GM19023 (cell line): ENCODE measurements around the gene KRT23.

Experiments used
- ATAC-seq: cut with Tn5 transposase; IDR thresholded peaks from one replicate; pipeline ENCODE4 v1.9.1; 2021; ENCODE audit warnings: mild to moderate bottlenecking, moderate library complexity; ENCODE audit not compliant: unreplicated experiment

The KRT23 gene, protein sequence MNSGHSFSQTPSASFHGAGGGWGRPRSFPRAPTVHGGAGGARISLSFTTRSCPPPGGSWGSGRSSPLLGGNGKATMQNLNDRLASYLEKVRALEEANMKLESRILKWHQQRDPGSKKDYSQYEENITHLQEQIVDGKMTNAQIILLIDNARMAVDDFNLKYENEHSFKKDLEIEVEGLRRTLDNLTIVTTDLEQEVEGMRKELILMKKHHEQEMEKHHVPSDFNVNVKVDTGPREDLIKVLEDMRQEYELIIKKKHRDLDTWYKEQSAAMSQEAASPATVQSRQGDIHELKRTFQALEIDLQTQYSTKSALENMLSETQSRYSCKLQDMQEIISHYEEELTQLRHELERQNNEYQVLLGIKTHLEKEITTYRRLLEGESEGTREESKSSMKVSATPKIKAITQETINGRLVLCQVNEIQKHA

DNA sequence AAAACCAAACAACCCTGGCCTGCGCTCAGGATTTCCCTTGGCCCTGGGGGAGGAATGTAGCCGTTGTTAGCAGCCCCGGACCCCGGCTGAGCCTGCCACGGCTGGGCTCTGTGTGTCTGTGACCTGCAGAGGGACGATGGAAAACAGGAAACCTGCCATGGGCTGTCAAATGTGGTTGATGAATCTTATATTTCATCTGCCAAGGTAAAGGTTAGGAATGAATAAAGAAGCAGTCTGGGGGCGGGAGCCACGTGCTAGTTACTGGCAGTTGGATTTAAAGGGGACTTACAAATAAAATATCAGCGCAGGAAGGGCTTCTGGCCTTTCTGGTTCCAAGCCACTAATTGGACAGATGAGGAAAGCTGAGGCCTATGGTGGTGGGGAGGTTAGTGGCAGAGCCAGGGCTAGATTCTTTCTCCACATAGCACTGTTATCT is at the start of gene KRT23:
TSS of gene KRT23 (minus strand) at position 263 of the 436 bp plus-strand sequence. CDS start 1,043 bp downstream, outside the sequence.
- ATAC-seq, result no peak

DNA sequence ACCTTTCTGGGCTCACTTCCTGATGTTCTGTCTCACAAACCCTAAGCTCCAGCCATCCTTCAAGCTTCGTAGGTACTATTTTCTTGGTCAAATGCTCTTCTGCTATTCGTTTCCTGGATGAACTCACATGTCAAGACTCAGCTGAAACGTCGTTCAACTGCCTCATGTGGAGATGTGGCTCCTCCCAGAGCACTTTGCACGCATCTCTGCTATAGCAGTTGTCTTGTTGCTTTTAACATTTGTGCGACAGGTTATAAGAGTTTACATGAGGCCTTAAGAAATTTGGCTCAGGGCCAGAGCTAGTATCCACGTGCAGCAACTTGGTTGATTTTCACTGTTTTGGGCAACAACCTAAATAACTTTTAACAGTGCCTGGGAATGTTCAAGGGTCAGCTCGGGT is 49.5 kb upstream of the KRT23 start:
- ATAC-seq, result no peak

DNA sequence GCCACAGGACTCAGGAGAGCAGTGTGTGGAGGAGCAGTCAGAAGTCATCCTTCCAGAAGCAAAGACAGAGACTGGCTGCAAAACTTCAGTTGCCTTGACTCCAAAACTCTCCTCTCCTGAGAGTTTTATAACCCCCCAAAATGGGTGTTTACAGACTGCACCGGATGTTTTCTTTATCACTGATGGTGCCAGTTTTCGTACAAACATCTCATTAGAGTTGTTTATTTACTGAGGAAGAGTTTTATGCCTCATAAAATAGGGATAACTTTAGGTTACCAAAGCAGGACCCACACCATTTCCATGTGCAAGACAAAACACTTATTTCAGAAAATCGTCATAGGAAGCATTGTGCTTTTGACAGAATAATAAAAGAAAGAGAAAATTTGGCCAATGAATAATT is 46.8 kb upstream of the KRT23 start, which contains the start of gene KRT40:
TSS of gene KRT40 (minus strand) at position 101 of the 400 bp plus-strand sequence. CDS start at position 48, 53 bp downstream.
- ATAC-seq, result no peak

DNA sequence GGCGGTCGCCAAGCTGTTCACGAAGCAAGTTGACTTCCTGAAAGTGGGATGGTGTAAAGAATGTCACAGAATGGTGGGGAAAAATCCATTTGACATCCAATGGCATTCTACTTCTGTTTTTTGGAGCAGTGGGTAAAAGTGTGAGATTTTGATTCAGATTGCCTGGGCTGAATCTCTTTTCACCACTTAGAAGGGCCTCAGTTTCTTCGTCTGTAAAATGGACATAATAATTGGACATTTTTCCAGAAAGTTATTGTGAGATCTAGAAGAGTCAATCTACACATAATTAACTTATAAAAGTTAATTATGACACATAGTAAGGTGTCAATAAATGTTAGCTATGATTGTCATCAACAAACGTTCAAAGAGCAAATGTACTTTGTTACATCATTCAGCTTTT is 43.7 kb upstream of the KRT23 start:
- ATAC-seq, result no peak

DNA sequence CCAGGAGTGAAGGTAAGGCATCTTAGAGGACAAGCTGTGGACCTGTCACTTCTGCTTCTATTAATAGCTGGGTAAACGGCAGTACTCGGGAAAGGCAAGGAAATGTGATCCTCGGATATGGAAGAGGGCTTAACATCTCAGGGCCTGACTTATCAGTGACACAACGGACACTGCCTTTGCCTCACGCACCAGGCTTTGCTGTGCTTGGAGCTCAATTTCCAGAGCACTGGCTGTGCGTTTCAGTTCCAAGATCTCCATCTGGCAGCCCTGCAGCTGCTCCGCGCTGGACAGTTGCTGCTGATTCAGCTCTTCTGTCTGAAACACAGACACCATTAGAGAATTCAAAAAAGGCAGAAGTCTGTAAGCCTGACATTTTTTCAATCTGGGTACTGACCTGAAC is 43.1 kb upstream of the KRT23 start:
- no peak for ATAC-seq

DNA sequence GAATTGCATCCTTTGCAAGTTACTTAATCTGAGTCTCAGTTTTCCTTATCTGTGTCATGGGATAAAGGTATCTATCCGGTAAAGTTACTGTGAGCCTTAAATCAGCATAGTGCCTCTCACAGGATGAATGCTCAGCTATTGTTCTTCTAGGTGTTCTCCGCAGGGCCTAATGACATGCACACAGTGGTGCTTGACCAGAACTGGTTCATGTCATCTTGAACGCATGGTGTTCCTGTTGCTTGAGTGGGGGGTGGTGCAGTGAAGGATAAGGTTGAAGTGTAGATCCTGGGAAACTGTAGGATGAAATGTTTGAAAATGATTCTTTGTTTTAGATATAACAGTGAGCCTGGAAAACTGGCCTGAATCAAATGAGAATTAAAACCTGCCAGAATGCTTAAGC is 42.7 kb upstream of the KRT23 start:
- ATAC-seq, result no peak

DNA sequence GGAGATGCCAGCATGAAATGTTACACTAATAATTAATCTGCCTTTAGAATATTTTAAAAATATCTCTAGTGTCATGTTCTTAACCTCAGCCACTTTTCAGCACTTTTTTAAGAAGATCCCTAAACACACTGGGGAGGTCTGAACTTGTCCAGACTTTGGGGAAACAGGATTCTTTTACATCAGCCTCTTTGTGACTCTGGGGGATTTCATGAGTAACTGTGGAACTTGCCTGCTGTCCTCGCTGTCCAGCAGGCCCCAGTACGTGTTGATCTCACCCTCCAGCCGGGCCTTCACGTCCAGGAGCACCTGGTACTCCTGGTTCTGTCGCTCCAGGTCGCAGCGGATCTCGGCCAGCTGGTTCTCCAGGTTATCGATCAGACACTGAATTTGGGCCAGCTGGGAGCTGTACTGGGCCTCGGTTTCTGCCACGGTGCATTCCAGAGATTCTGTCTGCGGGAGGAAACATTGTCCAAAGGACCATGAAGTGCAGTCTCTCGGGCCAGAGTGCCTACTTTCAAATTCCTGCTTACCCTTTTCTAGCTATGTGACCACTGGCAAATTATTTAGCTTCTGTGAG is 41.2 kb upstream of the KRT23 start:
- ATAC-seq, result no peak

DNA sequence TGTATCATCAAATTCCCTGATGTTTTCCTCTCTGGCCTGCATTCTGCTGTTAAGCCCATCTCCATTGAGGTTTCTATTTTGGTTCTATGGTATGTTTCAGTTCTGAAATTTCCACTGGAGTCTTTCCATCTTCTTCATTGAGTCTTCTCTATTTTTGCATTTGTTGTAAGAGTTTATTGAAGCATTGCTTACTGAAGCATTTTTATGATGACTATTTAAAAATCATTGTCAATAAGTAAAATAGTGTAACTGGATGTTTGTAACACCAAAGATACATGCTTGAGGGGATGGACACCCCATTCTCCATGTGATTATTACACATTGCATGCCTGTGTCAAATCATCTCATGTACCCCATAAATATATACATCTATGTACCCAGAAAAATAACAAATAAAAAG is 38.1 kb upstream of the KRT23 start:
- no peak for ATAC-seq

DNA sequence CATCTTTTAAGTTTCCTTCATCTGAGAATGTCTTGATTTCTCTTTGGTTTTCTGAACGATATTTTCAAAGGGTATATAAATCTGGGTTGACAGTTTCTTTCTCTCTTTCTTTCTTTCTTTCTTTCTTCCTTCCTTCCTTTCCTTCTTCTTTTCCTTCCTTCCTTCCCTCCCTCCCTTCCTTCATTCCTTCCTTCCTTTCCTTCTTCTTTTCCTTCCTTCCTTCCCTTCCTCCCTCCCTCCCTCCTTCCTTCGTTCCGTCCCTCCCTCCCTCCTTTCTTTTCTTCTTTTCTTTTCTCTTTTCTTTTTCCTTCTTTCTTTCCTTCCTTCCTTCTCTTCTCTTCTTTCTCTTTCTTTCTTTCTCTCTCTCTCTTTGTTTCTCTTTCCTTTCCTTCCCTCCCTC is 36.9 kb upstream of the KRT23 start:
- no peak for ATAC-seq

DNA sequence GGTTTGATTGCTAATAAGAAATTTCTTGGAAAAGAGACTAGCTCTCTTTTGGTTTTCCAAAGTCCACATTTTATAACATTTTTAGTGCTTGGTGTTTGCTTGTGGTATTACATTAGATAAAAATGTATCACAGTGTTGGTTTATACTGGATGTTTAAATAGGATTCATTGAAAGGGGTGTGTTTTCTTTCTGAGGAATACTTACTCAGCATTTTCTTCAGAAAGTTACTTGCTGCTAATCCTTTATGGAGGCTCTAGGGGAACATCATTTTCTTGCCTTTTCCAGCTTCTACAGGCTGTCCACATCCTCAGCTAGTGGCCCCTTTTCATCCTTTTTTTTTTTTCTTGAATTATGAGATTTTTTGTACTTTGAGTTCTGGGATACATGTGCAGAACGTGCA is 30.1 kb upstream of the KRT23 start:
- no peak for ATAC-seq

DNA sequence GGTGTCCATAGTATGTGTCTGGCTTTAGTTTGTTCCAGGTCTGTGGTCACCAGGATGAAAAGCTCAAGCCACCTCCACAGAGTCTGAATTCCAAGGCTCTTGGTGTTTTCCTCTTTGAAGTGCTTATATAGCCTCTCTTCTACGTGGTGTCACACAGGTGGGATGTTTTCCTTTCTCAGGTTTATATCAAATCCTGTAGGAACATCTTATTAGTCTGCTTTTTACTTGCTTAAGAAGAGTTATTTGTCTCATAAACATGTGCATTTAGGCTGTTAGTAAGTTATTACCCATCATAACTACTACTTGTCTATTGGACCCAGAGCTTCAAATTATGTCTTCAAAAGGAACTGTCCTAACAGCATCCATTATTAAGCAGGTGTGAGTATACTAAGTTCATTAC is 29.4 kb upstream of the KRT23 start, which contains the start of gene KRT39:
TSS of gene KRT39 (minus strand) at position 101 of the 400 bp plus-strand sequence. CDS start at position 9, 92 bp downstream.
- ATAC-seq, result no peak

DNA sequence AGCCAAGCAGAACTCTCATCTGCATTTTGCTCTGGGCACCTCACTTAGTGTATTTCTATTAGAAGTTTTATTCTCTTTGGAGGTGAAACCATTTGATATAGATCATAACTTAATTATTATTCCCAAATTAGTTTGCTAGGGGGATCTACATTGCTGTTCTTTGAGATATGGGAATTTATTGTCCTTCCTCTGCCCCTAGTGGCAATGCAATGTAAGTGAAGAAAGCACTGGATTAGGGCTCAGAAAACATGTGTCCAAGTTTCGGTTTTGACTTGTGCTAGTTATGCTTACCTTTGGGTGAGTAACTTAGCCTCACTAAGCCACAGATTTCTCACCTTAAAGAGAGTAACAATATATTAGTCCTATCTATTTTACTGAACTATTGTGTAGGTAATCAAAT is 26.4 kb upstream of the KRT23 start:
- no peak for ATAC-seq

DNA sequence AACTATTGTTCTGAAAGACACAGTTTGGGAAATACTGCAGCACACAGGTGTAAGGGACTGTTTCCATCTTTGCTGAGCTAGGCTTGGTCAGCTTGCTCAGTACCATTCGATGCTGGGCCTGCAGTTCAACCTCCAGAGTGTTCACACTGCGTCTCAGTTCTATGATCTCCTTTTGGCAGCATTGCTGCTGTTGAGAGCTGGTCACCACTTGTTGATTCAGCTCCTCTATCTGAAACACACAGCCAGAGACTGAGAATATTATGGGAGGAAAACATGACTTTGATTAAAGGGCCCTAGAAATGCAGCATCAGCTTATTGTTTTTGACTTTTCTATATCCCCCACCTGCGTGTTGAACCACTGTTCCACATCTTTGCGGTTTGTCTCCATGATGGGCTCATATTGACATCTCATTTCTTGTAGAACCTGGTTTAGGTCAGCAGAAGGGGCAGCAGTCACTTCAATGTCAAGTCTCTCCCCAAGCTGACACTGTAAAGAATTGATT is 24.7 kb upstream of the KRT23 start:
- no peak for ATAC-seq

DNA sequence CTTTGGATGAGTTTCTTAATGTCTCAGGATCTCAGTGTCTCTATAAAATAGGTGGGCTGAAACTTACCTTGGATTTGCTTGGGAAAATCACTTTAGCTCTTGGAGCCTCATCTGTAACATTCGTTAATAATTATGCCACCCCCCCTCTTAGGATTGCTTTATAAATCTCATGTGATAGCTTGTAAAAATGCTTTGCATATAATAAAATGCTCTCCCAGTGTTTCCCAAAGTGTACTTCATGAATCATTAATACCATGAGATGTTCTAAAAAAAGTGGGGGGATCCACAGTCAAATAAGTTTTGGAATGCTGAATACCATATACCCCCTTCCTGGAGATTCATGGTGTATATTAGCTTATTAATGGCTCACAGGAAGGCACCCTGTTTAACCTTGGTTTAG is 24.1 kb upstream of the KRT23 start:
- ATAC-seq, result no peak

DNA sequence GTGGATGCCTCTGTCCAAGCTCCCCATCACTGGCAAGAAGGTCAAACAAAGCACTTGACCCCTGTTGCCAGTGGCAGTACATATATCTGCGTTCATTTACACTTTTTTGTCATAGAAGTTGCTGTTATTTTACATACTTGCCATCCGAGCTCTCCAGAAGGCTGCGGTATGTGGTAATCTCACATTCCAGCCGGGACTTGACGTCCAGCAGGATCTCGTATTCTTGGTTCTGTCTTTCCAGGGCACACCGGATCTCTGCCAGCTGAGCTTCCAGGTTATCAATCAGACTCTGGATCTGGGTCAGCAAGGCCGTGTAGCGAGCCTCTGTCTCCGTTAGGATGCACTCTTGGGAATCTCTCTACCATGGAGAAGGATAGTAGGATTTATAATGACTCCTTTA is 22.7 kb upstream of the KRT23 start:
- ATAC-seq, result no peak

DNA sequence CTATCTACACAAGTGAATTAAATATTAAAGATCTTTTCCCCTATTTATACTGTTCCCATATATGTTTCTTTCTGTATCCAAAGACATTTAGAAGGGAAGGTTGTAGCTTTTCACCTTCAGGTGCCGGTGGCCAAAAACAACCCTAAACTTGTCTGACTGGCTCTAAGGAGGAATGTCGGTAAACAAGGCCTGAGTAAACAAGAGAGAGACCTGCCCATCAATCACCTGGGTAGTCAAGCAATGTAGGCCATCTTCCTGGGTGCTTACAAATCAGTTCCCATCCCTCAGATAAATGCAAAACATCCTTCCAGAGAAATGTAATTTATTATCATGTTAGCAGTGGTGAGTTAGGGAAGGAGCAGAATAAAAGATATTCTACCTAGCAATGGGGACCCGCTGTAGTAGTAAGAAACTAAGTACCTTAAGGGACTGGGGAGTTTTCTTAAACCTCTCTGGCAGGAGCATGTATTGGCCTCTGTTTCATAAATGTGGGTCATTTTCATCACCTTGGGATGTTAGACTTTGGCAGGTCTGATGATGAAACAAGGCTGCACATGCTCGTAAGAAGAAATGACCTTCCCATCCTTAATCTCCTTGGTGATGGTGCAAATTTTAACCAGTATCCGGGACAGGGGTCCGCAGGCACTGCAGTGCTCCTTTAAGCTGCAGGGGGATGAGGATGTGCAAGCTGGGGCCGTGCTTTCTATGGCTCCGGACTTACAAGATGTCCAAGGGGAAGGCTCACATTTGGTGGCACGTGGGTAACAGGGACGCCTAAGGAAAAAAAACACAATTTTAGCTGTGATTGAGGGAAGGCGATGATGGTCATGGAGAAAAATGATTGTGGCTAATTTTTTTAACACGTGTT is 20.9 kb upstream of the KRT23 start:
- ATAC-seq, result no peak

DNA sequence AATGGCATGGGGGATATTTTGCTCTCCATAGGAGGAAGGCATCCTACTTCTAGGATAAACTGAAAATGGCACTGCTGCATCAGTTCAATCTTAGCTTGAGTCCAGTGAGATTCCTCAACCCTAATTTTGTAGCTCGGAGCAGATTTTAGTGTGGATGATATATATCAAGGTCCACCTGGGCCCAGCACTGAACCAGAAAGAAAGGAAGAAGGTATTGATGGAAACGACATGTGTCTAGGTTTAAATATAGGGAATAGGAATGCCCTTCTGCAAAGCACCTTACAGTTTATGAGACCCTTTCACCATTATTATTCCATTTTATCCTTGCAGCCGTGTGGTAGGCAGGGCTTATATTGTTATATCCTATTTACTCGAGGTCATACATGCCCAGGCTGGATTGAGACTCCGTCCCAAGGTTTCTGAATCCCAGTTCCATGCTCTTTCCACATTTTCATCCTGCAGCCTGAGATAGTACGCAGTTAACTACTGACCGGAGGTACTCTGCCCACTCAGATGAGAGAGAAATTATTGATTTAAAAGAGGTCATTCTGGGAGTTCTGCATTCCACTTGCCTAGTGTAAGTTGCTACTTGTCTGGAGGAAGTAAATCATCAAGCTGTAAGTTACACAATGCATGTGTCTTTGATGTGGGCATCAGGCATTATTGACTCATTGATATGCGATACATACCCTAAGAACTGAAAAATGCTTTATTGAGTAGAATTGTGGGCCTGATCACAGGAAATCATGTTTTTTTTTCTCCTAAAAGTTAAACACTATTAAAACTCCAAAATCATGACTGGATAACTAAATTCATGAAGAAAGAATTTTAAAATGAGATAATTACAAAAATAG is 19.2 kb upstream of the KRT23 start:
- ATAC-seq, result no peak

DNA sequence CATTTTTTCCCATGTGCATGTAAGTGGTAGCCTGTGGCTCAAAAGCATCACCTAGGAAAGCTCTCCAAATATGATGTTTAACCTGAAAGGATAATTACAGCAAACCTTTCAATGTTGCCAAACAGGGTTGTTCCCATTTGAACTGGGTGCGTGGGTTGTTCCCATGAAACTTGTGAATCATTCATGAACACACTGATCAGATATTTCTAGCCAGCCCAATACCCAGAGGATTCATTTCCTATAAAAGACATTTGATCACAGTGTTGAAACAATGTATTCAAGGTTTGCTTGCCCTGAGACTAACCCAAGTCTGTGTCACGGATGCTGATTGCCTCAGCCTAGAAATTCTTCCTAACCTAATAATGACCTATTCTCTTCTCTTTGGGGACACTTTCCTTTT is 16.4 kb upstream of the KRT23 start:
- ATAC-seq, result no peak

DNA sequence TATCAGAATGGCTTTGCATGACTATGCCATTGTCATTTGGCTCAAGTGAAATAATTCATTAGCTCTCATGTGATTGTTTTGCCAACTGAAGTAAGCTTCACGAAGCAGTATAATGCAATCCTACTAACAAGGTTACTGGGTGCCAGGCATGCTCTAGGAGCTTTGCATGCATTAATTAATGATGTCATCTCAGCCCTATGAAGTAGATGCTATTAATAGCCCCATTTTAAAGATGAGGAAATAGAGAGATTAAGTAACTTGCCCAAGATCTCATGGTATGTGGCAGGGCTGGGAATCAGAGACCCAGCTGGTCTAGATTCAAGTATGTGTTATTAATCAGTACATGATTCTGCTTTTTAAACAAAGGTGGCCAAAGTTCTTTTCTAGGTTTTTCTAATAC is 15.2 kb upstream of the KRT23 start:
- ATAC-seq, result no peak

DNA sequence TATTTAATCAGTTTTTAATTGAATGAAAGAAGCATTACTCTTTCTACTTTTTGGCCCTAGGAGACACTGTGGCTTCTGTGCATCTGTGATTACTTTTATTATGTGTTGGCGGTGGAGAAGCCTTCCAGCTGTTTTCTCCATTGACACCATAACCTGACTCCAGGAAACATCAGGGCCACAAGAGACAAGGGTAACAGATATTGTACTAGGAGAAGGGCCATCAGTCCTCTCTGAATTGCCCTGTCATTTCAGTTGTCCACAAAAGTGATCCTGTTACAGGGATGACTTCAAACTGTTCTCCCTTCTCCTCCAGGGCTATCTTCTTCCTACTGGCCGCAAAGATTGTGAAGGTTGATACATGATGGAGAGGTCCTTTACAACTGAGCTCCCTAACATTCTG is 14.7 kb upstream of the KRT23 start:
- ATAC-seq, result no peak
